Right ventricle myocardium superior (tissue), 1 donor: ENCODE data around the gene GPR32. TPM values are rescaled to one million over a fixed set of nuclear protein-coding genes. Genes with fewer than 3 reads are reported as not detected.
"Not testable (repeated sequence)": the region's sequence is repeated elsewhere in the genome, so short reads cannot be mapped to it uniquely, and the experiment has no call there.

Experiments
- ATAC-seq: fragments of 200-7000 bp; cut with Tn5 transposase; one replicate; pipeline ENCODE4 v1.9.1; 2020; ENCODE audit warnings: mild to moderate bottlenecking; ENCODE audit not compliant: poor library complexity
- DNase-seq: peaks from one replicate; pipeline ENCODE4 v3.0.0-alpha.2; 2020
- intact Hi-C: fragments of 100-400 bp; cut with DNase I; formaldehyde crosslinking; loops from one replicate; pipeline ENCODE4 v1.11.2; 2022
- total RNA-seq: library from RNA; stranded (reverse); fragmentation: NEBNext Ultra II Directional; extraction: Animal tissue kit (Norgen Biotek cat#: 25700); gene quantifications from one replicate; pipeline ENCODE4 v1.2.1, GENCODE V29; 2021
- donor health status: DM: no; HTN: yes; CAD: no; lungs with severe emphysema.

The GPR32 gene
- total RNA-seq, 1 donor from 2014 or later = not detected

DNA sequence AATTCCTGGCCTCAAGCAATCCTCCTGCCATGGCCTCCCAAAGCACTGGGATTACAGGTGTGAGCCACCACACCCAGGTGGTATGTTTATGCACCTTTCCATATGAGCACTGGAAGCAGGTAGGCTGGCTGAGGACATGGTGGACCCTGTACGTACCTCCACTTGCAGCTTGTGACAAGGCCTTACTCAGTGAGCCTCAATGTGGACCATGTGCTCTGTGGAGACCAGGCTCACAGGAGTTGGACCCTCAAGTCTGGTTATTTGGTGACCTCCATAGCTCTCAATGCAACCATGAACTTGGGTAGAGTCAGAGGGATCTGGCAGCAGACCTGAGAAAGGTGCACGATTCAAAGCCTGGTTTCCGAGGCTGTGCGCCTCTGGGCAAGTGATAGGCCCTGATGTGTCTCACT is 25.4 kb downstream of the GPR32 start:
- intact Hi-C loops = no loop called here
- ATAC-seq = no peak
- DNase-seq = no peak

DNA sequence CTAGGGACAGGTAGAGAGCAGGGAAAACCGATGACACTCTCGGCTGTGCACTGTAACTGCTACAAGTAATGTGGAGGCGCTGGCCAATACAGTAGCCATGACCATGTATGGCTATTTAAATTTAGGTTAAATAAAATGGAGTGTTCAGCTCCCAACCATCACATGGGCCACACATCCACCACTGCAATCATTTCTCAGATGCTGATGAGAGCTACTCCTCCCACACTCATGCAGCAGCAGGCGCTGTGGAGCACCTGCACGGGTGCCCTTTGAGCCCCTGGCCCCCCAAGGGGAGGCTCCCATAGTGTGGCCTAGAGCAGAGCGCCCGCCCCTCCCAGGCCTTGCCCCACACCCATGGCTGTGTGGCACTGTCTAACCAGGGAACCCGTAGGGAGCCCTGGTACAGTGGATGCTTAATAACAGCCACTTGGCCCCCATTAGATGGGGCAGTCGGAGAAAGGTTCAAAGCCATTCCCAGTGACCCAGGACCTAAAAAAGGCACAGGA is 25.9 kb downstream of the GPR32 start:
- intact Hi-C loops = no loop called here
- no peak for DNase-seq
- no peak for ATAC-seq

DNA sequence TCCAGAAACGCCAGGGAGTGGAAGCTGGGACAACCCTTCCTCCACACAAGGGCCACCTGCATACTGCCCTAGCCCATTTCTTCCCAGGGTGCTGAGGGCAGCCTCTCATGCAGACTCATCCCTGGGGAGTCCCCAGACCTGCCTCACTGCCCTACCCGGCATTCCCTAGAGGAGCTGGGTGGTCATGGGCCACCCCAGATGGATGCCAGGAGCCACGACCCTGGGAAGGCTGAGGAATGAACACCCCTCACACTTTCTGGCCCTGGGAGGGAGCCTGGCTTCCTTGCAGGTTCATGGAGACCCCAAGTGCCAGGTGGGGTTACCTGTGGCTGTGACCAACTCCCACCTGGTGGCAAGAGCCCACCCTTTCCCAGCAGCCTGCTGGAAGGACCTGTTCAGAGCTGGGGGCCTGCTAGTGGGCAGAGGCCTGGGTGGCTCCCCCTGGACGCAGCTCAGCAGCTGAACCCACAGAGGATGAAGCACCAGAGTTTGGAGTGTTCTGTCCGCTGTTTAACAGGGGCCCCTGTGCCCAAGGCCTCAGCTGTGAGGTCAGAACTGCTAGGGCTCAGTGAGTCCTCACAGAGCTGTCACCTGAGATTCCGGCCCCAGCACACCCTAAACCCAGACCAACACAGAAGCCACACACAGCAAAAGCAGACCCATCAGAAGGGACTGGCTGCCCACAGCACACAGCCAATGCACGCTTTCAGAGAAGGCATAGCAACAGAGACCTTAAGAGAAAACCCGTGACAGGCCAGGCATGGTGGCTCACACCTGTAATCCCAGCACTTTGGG is 26.6 kb downstream of the GPR32 start:
- DNase-seq (no peak), ATAC-seq (no peak)
- intact Hi-C loops = no loop called here

DNA sequence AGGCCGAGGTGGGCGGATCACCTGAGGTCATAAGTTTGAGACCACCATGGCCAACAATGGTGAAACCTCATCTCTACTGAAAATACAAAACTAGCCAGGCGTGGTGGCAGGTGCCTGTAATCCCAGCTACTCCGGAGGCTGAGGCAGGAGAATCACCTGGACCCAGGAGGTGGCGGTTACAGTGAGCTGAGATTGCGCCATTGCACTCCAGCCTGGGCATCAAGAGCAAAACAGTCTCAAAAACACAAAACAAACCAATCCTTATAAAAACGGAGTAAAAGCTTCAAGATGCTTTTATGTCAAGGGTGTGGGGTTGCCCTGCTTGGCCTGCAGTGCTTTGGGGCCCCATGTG is 27.1 kb downstream of the GPR32 start:
- no peak for DNase-seq
- ATAC-seq = no peak
- intact Hi-C loops = no loop called here

DNA sequence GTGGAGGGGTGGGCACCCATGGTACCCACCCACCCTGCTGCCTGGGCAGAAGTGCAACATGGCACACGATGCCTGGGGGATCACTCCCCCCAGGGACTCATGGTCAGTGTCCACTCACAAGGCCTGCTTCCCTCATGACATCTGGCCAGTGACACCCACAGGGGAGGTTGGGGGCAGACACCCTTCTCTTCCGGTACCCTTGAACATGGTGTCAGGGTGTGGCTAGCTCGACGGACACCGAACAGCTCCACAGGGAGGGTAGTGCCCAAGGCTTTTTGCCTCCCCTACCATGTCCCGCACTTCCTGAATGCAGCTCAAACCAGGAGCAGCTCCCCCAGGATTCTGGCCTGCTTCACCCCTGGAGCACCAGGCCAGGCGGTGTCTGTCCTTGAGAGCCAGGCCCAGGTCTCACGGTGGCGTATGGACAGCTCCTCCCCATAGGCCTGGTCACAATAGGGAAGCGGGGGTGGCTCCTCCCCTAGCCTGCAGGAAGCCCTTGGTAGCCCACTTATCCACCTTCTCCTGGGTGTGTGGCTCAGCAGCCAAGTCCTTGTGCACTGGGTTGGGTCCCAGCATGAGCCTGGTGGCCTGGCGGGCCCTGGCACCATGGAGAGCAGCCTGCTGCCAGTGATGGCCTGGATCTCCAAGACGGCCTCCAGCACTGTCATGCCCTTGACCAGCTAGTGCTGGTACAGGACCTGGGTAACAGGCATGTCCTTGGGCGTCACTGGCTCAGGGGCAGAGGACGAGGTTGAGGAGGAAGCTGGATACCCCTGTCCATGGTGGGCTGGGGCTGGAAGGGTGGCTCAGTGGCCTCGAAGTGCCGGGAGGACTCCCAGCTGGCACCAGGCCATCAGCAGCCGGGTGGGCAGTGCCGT is 27.8 kb downstream of the GPR32 start:
- DNase-seq = no peak
- intact Hi-C loops = no loop called here
- no peak for ATAC-seq

DNA sequence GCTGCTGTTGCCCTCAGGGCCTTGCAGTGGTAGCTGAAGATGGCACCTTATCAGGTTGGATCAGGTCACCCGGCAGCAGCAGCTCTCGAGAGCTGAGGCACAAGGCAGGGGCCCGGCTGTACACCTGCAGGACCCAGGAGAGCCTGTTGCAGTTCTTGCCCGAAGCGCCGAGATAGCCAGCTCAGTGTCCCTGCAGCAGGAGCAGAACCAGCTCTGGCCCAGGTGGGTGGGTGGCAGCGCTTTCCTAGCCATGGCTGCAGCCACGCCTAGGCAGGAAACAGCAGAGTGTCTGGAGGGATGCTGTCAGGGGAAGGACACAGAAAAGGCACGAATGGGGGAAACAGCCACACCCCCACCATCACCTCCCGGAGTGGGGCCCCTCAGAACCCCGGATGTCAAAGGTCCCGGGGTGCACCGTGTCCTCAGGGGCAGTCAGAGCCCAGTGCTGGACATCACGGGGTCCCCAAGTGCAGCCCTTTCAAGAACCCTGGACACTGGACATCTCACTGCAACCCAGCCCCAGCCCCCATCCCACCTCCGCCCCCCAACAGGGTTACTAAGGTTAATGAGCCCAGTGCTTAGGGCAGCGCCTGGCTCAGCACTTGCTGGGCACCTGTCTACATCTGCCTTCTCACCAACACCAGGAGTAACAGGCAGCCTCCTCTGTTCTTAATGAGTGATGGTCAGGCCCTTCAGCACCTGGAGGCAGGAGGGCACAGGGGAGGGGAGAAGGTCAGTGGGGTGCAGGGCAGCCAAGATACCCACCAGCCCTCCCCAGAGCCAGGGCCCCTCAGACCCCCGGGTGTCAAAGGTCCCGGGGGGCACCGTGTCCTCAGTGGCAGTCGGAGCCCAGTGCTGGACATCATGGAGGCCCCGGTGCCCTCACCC is 28.6 kb downstream of the GPR32 start:
- ATAC-seq (no peak), DNase-seq (no peak)
- intact Hi-C loops = no loop called here

DNA sequence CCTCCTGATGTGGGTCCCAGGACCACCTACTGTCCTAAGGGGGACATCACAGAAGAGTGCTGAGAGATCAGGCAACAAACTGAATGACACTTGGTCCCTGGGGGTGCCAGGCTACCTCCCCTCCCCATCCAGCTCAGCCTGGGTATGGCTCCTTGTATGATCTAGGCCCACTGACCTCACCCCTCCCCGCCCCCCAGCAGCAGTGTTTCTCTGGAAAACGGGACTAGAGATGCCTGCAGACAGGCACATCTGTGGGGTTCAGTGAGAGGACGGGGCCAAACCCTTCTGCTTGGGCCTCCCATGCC is 29.2 kb downstream of the GPR32 start:
- DNase-seq (no peak), ATAC-seq (no peak)
- intact Hi-C loops = no loop called here

DNA sequence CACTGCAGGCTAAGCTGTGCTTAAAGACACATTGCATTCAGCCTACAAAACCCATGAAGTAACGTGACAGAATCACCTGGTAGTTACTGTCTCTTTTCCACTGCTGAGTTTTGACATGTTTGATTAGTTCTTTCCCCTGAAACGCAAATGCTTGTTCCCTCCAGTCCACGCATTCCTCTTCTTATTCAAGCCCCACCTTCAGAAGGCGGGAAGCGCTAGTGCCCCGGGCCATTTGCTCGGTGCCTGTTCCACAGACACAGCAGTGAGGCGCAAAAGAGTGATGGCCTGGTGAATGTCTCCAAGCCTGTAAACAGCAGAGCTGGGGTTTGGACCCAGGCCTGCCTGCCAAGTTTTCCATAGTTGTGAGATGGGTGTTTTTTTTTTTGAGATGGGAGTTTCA is 30.8 kb downstream of the GPR32 start:
- ATAC-seq = no peak
- intact Hi-C loops = no loop called here

DNA sequence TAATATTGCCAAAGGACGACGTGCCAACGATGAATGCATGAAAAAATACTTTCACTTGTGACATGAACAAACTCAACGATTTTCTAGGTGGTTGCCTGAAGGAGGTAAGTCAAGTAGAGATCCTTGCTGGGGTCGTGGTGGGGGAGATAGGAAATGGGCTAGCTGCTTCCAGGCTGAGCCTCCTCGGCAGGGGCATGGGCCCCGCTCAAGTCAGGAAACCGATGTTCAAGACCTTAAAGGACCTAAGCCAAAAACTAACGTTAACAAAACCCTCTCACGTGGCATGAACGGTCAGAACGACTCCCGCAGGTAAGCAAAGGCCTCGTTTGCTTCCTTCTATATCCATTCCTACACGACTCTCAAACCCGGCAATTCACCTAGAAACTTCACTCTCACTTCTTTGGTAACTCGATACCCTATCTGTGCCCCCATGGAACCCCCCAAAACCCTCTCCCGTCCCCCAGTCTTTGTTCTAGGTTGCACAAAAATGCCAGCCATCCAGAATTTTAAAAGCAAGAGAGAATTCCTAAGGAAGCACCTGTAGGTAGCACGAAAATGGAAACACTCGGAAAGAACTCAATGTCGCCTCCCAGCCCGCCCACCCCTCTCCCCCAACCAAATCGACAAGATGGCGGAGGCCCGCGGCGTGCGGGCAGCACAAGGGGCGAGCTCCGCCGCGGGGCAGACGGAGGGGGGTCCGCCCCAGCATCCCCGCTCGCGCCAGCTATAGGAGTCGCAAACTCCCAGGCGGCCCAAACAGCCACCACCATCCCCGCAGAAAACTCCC is 33.6 kb downstream of the GPR32 start:
- ATAC-seq (peak; percentile 9), DNase-seq (peak; percentile 51)
- intact Hi-C loops = no loop called here

More for the DNA sequence above, 30.8 kb downstream of the GPR32 start:
- DNase-seq = no peak

DNA sequence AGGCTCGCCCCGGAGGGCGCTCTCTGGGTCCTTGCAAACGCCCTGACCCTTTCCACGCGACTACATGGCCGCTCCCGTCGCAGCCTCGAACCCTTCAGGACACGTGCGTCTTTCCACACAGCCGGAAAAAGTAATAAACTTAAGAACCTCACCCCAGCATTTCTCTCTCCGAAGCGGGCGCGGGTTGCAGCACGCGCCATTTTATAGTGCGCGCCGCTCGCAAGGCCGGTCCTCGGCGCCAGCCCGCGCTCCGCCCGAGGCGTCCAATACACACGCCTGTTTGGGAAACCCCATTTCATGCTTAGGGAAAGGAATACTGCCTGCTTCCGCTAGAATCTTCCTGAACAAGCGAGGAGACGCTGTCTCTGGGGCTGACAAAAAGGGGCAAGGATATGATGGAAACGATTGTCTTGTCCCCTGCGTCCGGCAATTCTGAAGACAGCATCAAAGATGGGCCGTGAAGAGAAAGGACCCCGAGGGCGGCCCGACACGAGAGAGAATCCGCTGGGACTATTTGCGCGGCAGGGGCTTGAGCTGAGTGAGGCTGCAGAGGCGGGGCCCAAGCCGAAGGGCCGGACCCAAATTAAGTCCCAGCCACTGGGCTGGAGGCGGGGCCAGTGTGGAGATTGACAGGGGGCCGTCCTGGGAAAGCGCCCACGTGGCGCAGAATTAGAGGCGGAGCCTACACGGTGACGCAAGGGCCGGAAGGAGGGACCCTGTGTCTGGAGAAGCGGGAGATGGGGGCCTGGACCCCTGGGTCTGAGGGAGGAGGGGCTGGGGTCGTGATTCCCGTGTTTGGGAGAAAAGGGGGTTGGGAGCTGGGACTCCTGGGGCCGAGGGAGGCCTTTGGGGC is 34.4 kb downstream of the GPR32 start:
- ATAC-seq = peak; percentile 99

DNA sequence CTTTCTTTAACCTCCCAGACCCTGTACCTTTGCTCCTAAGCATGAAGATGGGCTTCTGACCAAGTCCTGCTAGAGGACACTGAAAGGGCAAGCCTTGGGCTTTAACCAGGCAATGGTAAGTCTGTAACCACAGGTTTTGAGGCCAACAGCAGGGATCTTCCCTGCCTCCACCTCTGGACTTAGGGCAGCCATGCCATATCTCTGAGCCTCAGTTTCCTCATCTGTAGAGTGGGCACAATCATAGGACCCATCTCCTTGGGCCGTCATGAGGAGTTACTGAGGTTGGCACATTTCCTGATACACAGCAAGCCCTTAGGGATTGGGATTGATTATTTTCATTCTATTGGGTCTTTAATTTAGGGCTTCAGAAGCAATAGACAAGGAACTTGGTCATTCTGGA is 38.6 kb downstream of the GPR32 start:
- intact Hi-C loops = no loop called here
- DNase-seq (no peak), ATAC-seq (no peak)

More for the DNA sequence above, 34.4 kb downstream of the GPR32 start:
- intact Hi-C loops = no loop called here
- peak; percentile 99 for DNase-seq

DNA sequence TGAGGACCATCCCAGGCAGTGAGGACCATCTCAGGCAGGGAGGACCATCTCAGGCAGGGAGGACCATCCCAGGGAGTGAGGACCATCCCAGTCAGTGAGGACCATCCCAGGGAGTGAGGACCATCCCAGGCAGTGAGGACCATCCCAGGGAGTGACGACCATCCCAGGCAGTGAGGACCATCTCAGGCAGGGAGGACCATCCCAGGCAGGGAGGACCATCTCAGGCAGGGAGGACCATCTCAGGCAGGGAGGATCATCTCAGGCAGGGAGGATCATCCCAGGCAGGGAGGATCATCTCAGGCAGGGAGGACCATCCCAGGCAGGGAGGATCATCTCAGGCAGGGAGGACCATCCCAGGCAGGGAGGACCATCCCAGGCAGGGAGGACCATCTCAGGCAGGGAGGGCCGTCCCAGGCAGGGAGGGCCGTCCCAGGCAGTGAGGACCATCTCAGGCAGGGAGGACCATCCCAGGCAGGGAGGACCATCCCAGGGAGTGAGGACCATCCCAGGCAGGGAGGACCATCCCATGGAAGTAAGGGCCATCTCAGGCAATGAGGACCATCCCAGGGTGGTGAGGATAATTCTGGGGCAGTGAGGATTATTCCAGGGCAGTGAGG is 41.5 kb downstream of the GPR32 start:
- intact Hi-C loops, ATAC-seq, DNase-seq: not testable (repeated sequence)

DNA sequence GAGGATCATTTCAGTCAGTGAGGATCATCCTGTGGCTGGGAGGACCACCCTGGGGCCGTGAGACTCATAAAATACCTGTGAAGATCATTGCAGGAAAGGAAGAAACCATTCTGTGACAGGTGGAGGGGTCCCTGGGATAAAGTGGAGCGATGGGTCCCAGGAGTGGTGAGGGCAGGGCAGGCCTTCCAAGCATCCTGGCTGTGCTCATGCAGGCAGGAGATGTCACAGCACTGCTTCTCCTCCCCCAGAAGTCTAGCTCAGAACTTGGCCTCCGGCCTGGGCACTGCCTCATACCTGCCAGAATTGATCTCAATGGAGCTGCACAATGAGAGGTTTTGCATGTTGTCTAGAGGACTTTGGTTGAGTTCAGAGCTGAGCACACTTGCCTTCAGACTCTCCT is 42.2 kb downstream of the GPR32 start:
- DNase-seq (no peak), ATAC-seq (no peak)
- intact Hi-C loops = no loop called here

DNA sequence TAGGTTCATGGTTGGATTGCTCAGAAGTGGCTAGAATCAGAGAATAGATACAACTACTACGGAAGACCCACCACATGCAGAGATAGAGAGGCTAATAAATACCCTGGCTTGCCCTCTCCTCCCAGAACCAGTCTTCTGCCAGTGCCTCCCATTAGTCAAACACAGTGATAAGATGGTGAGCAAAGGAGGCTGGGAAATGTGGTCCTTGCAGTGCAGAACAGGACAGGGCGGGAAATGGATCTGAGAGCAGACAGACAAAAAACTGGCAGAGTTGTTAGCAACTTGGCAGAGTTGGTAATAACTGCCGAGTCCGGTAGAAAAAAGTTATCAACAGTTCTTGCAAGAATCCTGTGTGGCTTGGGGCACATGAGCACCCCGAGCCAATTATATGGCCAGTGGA is 44.6 kb downstream of the GPR32 start:
- DNase-seq = no peak
- no peak for ATAC-seq
- intact Hi-C loops = no loop called here

DNA sequence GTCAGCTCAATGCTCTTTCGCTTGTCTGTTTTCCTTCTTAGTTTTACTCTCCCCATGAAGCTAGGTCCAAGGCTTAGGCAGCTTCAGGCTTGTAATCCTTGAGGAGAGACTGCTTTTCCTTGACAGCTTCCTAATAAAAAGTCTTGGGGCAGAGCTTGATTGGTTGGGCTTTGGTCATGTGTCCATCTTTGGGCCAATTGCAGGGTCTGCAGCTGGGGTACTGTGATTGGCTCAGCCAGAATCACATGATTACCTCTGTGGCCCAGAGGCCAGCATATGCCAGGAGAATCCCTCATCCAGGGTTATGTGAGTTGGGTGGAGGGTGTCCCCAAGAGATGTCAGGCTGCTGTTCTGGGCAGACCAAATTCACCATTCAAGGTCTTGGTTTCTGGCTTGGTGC is 45.2 kb downstream of the GPR32 start:
- ATAC-seq = no peak
- intact Hi-C loops = no loop called here
- no peak for DNase-seq

DNA sequence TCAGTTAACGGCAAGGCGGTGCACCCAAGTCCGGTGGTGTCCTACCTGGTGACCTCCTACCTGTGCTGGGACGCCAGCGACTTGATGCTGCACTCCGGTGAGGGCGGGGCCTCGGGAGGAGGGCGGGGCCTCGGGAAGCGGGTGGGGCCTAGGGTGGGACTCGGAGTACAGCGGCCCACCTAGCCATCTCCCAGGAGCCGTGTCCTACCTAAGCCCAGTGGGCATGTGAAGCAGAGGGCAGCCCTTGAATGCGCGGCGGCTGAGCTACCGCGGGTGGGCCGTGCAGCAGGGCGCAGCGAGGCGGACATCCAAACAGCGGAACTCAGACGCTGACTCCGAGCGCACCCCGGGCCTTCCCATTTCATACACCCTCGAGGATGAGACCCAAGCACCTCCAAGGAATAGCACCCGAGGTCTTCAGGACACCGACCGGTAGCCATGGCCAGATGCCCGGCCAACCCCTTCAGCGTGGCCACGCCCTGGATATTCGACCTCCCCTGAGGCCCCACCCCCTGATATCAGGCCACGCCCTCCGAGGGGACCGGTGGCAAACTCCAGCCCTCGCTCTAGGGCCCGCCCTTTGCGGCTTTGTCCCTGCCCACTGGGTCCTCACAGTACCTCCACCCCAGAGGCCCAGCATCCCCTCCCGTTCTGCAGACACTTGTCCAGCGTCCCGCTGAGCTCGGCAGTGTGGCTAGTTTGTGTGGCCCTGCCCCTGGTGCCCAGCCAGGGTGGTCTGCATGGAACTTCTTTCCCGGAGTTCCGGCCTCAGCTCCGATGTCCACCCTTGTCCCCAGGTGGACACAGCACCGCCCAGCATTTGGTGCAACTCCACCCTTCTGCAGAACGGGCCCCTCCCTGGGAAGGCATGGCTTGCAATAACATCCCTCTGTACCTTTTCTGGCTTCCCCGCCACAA is 47.9 kb downstream of the GPR32 start:
- intact Hi-C loops = no loop called here
- ATAC-seq = peak; percentile 49
- peak; percentile 55 for DNase-seq
